ENCODE data around the gene PTPRN2. TPM values are rescaled to one million over a fixed set of nuclear protein-coding genes. Genes with fewer than 3 reads are reported as not detected.

Gene PTPRN2
- total and polyA plus RNA-seq, 2 of the 13 experiments (the other 11 are each of a cell fraction or from before 2014, with no cell fraction given): 2.5 to 24.2 TPM

DNA sequence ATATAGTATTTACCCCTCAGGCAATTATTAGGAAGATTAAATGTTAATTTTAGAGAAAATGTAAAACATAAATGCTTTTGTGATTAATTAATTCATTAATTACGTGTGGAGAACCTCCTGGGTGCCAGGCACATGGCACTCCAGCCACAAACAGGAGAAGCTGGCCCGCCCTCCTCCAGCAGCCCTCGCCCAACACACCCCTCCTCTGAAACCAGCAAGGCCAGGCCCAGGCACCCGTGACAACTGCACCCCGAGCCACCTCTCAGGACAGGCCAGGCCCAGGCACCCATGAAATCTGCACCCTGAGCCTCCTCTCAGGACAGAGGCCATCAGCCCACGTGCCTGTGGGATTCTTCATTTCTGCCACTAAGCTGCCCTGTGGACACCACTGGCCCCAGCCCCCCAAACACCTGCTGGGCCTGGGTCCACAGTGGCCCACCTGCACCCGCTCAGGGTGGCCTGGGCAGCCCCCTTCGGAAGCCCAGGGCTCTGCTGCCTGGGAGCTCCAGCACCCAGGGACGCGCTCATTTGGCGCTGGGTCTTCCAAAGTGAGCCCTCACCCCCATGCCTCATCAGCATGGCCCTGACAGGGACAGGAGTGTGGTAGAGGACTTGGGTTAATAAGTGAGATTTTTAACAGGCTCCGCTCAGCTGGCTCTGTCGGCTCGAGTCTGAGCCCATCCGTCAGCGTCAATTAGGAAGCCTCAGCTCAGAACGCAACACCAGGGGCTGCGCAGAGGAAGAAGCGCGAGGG, 768.7 kb downstream of the PTPRN2 start:
- POLR2A ChIA-PET: no interaction called here
- BruUV-seq (replicated peaks): no TSS peak
- WGBS (ENCODE audit: low lambda C conversion rate): 59% methylated on average over 10 of the region's 20 CpGs

More for the DNA sequence above, 768.7 kb downstream of the PTPRN2 start:
- intact Hi-C loops (cut with micrococcal nuclease; ENCODE audit: unreplicated experiment): no loop called here
- no peak for DNase-seq (ENCODE audit: low spot score)
- Histone ChIP-seq H3K4me1 (ENCODE audit: insufficient read depth, low read length) (no peaks in the 10 kb centered on the region), H3K79me2 (ENCODE audit: insufficient read depth, low read length) (no peaks in the 10 kb centered on the region), H3K36me3 (replicated peaks in 1 of 2; ENCODE audit: control insufficient read depth in 1 of 2, insufficient read depth in 2 of 2, low read length in 2 of 2) (no peaks in the 10 kb centered on the region), H3K27me3 (ENCODE audit: control insufficient read depth in 1 of 2, insufficient read depth in 2 of 2, low read length in 2 of 2) (no peaks in the 10 kb centered on the region), H2AFZ (ENCODE audit: low read length) (no peak overlapping the region), H3K4me3 (replicated peaks in 1 of 3; ENCODE audit: insufficient read depth in 1 of 3, low read depth in 2 of 3, low read length in 3 of 3) (no peak overlapping the region), H3K9ac (ENCODE audit: insufficient read depth, low read depth, low read length) (no peak overlapping the region), H4K20me1 (ENCODE audit: insufficient read depth, low read length) (peaks cover 6% of the 10 kb centered on the region; the same call in 1 of the 2 replicates), H3K4me2 (ENCODE audit: low read depth, low read length) (no peak overlapping the region), H3K27ac (ENCODE audit: extremely low read length, insufficient read depth, low read length) (no peak overlapping the region), H3K9me3 (ENCODE audit: low read length) (no peaks in the 10 kb centered on the region)
- no peak for ATAC-seq
- TF ChIP-seq, protein P1, sequence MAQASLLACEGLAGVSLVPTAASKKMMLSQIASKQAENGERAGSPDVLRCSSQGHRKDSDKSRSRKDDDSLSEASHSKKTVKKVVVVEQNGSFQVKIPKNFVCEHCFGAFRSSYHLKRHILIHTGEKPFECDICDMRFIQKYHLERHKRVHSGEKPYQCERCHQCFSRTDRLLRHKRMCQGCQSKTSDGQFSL (CRISPR knock-in tag; IDR thresholded peaks at IDR 0.05): no peak
- TF ChIP-seq ZNF552 (CRISPR knock-in tag; IDR thresholded peaks at IDR 0.05; ENCODE audit: borderline replicate concordance): no peak
- TF ChIP-seq ZFP36 (IDR thresholded peaks at IDR 0.05; ENCODE audit: borderline replicate concordance, low read depth, low read length, partially characterized antibody): no peak
- no peak for TF ChIP-seq KLF12 (CRISPR knock-in tag; IDR thresholded peaks at IDR 0.05; ENCODE audit: borderline replicate concordance)
- no peak for TF ChIP-seq ZNF776 (CRISPR knock-in tag; IDR thresholded peaks at IDR 0.05)
- TF ChIP-seq ZKSCAN5 (CRISPR knock-in tag; IDR thresholded peaks at IDR 0.05): no peak
- no peak for TF ChIP-seq CHCHD3 (CRISPR knock-in tag; IDR thresholded peaks at IDR 0.05)
- TF ChIP-seq, protein P2, sequence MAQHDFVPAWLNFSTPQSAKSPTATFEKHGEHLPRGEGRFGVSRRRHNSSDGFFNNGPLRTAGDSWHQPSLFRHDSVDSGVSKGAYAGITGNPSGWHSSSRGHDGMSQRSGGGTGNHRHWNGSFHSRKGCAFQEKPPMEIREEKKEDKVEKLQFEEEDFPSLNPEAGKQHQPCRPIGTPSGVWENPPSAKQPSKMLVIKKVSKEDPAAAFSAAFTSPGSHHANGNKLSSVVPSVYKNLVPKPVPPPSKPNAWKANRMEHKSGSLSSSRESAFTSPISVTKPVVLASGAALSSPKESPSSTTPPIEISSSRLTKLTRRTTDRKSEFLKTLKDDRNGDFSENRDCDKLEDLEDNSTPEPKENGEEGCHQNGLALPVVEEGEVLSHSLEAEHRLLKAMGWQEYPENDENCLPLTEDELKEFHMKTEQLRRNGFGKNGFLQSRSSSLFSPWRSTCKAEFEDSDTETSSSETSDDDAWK (CRISPR knock-in tag; IDR thresholded peaks at IDR 0.05): no peak
- TF ChIP-seq TBX3 (IDR thresholded peaks at IDR 0.05; ENCODE audit: borderline replicate concordance): no peak
- no peak for TF ChIP-seq POLR2AphosphoS2 (IDR thresholded peaks at IDR 0.05; ENCODE audit: low read depth, low read length)
- TF ChIP-seq ZNF235 (CRISPR knock-in tag; IDR thresholded peaks at IDR 0.05; ENCODE audit: borderline replicate concordance): no peak
- no peak for TF ChIP-seq ARHGAP35 (CRISPR knock-in tag; IDR thresholded peaks at IDR 0.05; ENCODE audit: borderline replicate concordance)
- TF ChIP-seq, protein P3, sequence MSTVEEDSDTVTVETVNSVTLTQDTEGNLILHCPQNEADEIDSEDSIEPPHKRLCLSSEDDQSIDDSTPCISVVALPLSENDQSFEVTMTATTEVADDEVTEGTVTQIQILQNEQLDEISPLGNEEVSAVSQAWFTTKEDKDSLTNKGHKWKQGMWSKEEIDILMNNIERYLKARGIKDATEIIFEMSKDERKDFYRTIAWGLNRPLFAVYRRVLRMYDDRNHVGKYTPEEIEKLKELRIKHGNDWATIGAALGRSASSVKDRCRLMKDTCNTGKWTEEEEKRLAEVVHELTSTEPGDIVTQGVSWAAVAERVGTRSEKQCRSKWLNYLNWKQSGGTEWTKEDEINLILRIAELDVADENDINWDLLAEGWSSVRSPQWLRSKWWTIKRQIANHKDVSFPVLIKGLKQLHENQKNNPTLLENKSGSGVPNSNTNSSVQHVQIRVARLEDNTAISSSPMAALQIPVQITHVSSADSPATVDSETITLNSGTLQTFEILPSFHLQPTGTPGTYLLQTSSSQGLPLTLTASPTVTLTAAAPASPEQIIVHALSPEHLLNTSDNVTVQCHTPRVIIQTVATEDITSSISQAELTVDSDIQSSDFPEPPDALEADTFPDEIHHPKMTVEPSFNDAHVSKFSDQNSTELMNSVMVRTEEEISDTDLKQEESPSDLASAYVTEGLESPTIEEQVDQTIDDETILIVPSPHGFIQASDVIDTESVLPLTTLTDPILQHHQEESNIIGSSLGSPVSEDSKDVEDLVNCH (CRISPR knock-in tag; IDR thresholded peaks at IDR 0.05): no peak
- TF ChIP-seq, protein P4, sequence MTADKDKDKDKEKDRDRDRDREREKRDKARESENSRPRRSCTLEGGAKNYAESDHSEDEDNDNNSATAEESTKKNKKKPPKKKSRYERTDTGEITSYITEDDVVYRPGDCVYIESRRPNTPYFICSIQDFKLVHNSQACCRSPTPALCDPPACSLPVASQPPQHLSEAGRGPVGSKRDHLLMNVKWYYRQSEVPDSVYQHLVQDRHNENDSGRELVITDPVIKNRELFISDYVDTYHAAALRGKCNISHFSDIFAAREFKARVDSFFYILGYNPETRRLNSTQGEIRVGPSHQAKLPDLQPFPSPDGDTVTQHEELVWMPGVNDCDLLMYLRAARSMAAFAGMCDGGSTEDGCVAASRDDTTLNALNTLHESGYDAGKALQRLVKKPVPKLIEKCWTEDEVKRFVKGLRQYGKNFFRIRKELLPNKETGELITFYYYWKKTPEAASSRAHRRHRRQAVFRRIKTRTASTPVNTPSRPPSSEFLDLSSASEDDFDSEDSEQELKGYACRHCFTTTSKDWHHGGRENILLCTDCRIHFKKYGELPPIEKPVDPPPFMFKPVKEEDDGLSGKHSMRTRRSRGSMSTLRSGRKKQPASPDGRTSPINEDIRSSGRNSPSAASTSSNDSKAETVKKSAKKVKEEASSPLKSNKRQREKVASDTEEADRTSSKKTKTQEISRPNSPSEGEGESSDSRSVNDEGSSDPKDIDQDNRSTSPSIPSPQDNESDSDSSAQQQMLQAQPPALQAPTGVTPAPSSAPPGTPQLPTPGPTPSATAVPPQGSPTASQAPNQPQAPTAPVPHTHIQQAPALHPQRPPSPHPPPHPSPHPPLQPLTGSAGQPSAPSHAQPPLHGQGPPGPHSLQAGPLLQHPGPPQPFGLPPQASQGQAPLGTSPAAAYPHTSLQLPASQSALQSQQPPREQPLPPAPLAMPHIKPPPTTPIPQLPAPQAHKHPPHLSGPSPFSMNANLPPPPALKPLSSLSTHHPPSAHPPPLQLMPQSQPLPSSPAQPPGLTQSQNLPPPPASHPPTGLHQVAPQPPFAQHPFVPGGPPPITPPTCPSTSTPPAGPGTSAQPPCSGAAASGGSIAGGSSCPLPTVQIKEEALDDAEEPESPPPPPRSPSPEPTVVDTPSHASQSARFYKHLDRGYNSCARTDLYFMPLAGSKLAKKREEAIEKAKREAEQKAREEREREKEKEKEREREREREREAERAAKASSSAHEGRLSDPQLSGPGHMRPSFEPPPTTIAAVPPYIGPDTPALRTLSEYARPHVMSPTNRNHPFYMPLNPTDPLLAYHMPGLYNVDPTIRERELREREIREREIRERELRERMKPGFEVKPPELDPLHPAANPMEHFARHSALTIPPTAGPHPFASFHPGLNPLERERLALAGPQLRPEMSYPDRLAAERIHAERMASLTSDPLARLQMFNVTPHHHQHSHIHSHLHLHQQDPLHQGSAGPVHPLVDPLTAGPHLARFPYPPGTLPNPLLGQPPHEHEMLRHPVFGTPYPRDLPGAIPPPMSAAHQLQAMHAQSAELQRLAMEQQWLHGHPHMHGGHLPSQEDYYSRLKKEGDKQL (CRISPR knock-in tag; IDR thresholded peaks at IDR 0.05; ENCODE audit: low read depth): no peak
- in situ Hi-C loops (cut with HindIII; ENCODE audit: extremely low pct_ligation_motif_present, low pct_unique_long_range_greater_than_20kb): no loop called here
- no peak for FAIRE-seq
- CTCF ChIA-PET (ENCODE audit: low intra/inter-chr PET ratio, low total read pairs): no interaction called here
